Endometrial microvascular endothelial cells (primary cell): ENCODE data around the gene ZNF285. TPM values are rescaled to one million over a fixed set of nuclear protein-coding genes. Genes with fewer than 3 reads are reported as not detected.

Experiments
- total RNA-seq: library from RNA; depleted of rRNA; stranded (reverse); fragments of >200 nt; gene quantifications from one replicate; pipeline ENCODE4 v1.2.3, GENCODE V29; 2015; ENCODE audit errors: inconsistent ontology term

Gene ZNF285
- total RNA-seq, 1 donor from 2014 or later, result 2.1 TPM

Other genes with a start within 250 kb of the ZNF285 start
- 26.7 TPM for gene ZNF226, start 236.5 kb downstream of the ZNF285 start, total RNA-seq
- gene ZNF227, start 189.1 kb downstream of the ZNF285 start, total RNA-seq, result 11.8 TPM
- gene ZNF233, start 141.7 kb downstream of the ZNF285 start, total RNA-seq, result 0.09 TPM
- 1.4 TPM for gene ZNF235, start 96.6 kb downstream of the ZNF285 start, total RNA-seq
- gene ZNF112, start 44.9 kb downstream of the ZNF285 start, total RNA-seq, result 2.2 TPM
- gene ZNF229, start 46.9 kb upstream of the ZNF285 start, total RNA-seq, result 3.9 TPM
- gene ZNF180, start 98.9 kb upstream of the ZNF285 start, total RNA-seq, result 5.8 TPM
- gene CEACAM20, start 128.1 kb upstream of the ZNF285 start, total RNA-seq, result not detected
- not detected for gene IGSF23, start 212.0 kb upstream of the ZNF285 start, total RNA-seq
- gene PVR, start 242.3 kb upstream of the ZNF285 start, total RNA-seq, result 342 TPM